Stimulated activated CD8-positive, alpha-beta memory T cell treated with anti-CD3 and anti-CD28 coated beads, Interleukin-7, amount 100 ng/mL, for 48 hours (primary cell): Measurements from ENCODE around the gene UFL1.
"Not testable (repeated sequence)": the region's sequence is repeated elsewhere in the genome, so short reads cannot be mapped to it uniquely, and the experiment has no call there.

Experiments used
- DNase-seq, 2 donors: peaks; one replicate each; pipeline ENCODE4 v3.0.0-alpha.2; 2020; ENCODE audit warnings: low read depth in 1 of 2; ENCODE audit errors: extremely low read depth in 1 of 2

The UFL1 gene

GRCh38 chr6:96521644-96522464 lies at the start of gene UFL1:
Gene UFL1, plus strand, starts transcription at chr6:96521806. Its CDS starts 68 bp downstream, at chr6:96521874.
- peak; percentile 86 to 90 for DNase-seq

- not testable (repeated sequence) for DNase-seq
Measured at GRCh38 chr6:96472291-96472690, 49.3 kb upstream of the UFL1 start.

- DNase-seq, result no peak
Measured at GRCh38 chr6:96478695-96479094, 42.9 kb upstream of the UFL1 start.

- DNase-seq, result no peak
Measured at GRCh38 chr6:96491926-96492325, 29.7 kb upstream of the UFL1 start.

GRCh38 chr6:96499781-96500180 lies 21.8 kb upstream of the UFL1 start:
- DNase-seq, result no peak

- no peak for DNase-seq
Measured at GRCh38 chr6:96502915-96503314, 18.7 kb upstream of the UFL1 start.

GRCh38 chr6:96505363-96505762 lies 16.2 kb upstream of the UFL1 start:
- DNase-seq, result no peak

GRCh38 chr6:96509281-96509680 lies 12.3 kb upstream of the UFL1 start:
- DNase-seq, result no peak

GRCh38 chr6:96520171-96521115 lies 1.2 kb upstream of the UFL1 start:
- DNase-seq, result no peak

GRCh38 chr6:96521306-96521643 lies 331 bp upstream of the UFL1 start:
- no peak for DNase-seq

- no peak for DNase-seq
Measured at GRCh38 chr6:96522465-96523009, 931 bp downstream of the UFL1 start.

GRCh38 chr6:96528193-96528592 lies 6.6 kb downstream of the UFL1 start:
- DNase-seq, result no peak

- no peak for DNase-seq
Measured at GRCh38 chr6:96532399-96532798, 10.8 kb downstream of the UFL1 start.

GRCh38 chr6:96537726-96538125 lies 16.1 kb downstream of the UFL1 start:
- no peak for DNase-seq

- DNase-seq, result no peak
Measured at GRCh38 chr6:96542702-96543101, 21.1 kb downstream of the UFL1 start.

- no peak for DNase-seq
Measured at GRCh38 chr6:96545882-96546281, 24.3 kb downstream of the UFL1 start.

GRCh38 chr6:96547654-96548053 lies 26.0 kb downstream of the UFL1 start:
- no peak for DNase-seq

GRCh38 chr6:96554558-96554957 lies 33.0 kb downstream of the UFL1 start:
- DNase-seq, result no peak

- not testable (repeated sequence) for DNase-seq
Measured at GRCh38 chr6:96559740-96560139, 38.1 kb downstream of the UFL1 start.

GRCh38 chr6:96562886-96563285 lies 41.3 kb downstream of the UFL1 start, which contains the start of gene FHL5:
Gene FHL5, plus strand, starts transcription at chr6:96563128. Its CDS starts 40,486 bp downstream, at chr6:96603614.
- no peak for DNase-seq

GRCh38 chr6:96563853-96564252 lies 42.2 kb downstream of the UFL1 start:
- DNase-seq, result no peak
